ENCODE results near the gene ATP8A2.

ATP8A2 gene

DNA sequence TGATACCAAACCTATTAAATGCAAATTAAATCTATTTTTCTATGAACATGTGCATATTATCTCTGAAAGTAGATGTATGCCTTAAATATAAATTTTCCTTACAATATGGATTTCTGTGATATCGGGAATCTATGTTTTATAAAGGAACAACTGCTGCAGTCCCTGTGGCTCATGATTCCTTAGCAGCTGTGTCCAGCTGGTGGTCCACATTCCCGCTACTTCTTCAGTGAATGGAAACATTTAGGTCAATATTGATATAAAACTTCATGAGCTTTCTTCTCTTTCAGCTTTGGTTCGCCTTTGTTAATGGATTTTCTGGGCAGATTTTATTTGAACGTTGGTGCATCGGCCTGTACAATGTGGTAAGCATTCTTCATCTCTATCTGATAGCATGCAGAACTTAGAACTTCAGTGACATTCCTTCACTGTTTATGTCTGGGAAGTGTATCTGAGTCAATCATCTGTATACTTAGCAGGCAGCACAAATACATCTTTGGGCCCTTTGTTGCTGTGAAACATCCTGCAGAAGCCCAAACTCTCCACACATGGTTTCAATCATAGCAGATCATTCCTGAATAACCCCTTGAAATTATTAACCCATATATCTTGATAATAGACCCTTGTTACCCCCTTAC is 456.2 kb downstream of the ATP8A2 start:
- no peak for DNase-seq

DNA sequence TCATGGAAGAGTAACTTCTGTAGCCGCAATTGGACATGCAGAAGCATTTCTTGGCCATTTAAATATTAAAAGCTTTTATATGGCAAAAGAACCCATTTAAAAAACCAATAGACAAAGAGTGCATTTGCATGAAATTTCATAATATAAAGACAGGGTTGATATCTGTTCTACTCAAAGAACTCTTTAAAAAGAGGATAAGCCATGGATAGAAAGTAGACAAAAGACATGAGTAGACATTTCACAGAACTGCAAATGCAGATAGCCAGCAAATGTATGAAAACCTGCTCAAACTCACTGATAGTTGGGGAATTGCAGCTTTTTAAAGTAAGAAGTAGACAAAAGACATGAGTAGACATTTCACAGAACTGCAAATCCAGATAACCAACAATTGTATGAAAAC is 462.0 kb downstream of the ATP8A2 start:
- no peak for DNase-seq

DNA sequence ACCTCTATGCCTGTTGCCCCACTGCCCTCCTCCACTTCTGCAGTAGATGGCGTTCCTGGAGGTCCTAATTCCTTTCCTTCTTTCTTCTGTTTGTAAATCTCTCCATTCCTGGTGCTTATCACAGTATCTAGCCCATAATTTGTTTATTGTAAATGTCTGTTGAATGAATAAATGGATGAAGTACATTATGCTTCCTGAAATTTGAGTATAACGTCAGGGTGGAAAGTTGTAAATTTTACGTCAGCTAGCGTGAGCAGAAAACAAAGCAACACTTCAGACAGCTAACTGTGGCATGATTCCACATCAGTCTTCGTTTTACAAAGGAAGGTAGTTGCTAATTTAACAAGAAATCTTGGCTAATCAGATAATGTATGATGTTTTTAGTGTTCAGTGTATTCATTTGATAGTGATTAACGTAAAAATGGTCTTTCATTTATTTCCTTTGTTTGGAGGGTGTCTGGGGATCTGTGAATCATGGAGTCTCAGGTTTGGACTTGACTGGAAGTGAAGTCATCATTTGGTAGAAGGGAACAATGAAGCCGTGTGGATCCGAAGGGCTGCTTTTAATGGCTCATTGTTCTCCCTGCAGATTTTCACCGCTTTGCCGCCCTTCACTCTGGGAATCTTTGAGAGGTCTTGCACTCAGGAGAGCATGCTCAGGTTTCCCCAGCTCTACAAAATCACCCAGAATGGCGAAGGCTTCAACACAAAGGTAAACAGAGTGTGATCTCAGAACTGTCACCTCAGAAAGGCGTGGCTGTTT is 465.0 kb downstream of the ATP8A2 start:
- no peak for DNase-seq

DNA sequence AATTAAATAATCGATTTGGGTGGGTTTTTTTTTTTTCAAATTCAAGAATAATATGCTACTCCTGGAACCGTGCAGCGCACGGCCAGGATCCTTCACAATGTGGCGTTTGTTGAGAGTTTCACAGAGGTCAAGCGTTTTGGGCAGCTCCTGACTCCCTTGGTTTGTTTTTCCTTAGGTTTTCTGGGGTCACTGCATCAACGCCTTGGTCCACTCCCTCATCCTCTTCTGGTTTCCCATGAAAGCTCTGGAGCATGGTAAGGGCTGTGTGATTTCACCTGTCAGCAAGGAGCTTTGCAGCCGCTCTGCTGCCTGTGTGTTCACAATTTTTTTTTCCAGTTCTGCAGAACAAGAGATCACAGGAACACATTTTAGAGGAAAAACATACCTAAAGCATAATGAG is 467.6 kb downstream of the ATP8A2 start:
- no peak for DNase-seq

DNA sequence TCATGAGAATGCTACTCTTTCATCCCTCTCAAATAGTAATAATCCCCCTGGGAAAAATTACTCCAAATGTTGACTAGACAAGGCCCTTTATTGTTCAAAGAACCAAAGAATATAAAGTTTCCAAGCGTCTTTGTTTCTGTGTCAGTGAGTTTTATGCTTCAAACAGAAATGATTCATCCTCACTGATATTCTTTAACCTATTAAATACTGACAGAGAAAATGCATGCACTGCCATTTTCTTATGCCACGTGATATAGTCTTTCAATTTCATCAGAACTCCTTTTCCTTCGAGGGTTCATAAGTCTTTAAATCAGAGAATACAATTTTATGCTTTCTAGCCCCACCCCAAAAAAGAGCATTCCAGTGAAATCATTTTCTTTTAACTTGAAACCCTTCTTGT is 468.5 kb downstream of the ATP8A2 start:
- no peak for DNase-seq

DNA sequence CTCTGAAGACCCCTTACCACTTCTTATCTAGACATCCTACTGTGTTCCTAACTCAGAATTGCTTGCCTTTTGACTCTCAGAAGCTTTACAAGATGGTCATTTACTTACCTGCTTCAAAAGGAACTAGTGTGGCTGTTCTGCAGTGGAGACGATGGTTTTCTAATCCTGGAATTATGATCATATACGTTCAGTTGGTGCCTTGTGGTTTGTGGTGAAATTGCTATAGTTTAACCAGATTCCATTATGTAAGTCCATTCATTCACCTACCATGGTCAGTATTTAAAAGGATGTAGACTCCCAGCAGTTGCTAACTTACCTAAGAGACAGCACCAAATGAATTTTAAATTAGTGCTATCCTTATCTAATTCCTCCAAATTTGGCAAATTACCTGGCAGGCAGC is 469.2 kb downstream of the ATP8A2 start:
- no peak for DNase-seq

DNA sequence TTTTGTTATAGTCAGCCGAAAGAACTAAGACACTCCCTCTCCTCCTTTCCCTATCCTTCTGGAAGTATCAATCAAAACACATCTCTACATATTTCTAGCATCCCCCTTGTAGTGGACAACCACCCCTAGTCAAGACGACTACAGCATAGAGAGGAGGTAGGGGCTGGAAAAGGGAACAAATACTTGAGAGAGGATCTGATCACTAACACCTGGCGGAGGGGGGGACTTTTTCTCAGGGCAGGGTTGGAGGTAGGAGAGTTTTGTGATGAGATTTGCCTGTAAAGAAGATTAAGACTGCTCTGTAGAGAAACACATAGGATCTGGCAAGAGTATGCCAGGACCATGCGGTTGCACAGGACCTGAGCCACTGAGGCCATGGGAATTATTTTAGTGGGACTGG is 471.9 kb downstream of the ATP8A2 start:
- no peak for DNase-seq

DNA sequence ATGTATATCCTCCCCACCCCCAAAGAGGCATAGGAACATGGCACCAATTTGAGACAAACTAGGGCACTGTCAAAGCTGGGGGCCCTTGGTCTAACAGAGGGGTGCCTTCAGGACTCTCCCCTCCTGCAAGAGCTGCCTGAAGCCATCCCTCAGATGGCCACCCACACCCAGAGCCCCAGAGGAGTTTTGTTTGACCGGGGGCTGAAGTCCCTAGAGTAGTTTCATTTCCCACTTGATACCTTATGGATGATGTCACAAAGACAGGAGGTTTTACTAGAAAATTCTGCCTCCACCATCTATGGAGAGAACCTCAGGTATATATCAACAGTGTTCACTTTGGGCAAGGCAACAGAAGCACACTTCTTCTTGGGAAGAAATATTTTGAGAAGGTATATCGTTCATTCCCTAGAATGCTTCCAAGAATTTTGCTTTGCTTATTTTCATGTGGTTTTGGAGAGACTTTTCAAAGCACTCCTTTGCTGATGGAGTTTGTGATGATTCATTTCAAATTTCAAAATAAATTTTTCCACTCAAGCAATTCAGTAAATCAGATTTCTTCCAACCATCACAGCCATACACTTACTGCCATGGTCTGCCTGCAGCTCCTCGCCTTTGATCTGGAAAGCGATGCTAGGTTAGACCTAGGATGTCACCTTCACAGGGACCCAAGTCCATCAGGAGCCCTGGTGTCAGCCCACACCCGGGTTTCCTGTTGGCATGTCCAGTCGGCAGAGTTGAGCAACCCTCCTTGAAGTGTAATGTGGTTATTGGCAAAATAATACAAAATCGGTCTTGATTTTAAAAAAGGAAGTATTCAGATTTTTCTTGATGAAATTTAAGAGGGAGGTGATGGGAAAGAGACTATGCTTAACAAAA is 473.0 kb downstream of the ATP8A2 start:
- DNase-seq: no peak

DNA sequence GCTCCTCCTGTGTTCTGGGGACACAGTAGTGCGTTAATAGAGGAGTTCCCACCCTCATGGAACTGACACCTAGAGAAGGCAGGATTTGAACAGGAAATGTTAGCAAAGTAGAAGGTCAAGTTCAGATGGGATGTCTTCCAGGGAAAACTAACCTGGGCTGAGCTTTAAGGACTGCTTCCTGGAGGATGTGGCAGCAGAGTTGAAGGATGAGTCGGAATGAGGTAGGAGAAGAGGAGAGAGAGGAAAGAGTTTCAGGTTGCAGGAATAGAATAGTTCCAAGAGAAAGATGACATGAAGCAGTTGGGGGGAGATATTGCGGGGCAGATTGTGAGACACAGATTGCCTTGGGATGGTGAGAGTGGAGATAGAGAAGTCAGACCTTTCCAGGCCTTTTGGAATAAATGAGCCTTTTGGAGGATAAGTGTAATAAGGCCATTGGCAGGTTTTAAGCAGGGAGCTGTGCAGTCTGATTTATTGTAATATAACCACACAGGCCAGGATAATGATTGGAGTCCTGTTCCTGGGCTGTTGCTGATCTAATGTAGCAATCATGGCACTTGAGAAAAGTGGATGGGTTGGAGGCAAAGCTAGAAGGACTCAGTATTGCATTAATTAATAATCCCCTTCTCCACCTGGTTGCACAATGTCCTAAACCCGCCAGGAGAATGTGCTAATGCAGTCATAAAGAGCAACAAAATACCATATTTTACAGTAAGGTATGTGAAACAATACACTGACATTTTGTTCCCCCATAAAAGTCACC is 474.6 kb downstream of the ATP8A2 start:
- DNase-seq: no peak

DNA sequence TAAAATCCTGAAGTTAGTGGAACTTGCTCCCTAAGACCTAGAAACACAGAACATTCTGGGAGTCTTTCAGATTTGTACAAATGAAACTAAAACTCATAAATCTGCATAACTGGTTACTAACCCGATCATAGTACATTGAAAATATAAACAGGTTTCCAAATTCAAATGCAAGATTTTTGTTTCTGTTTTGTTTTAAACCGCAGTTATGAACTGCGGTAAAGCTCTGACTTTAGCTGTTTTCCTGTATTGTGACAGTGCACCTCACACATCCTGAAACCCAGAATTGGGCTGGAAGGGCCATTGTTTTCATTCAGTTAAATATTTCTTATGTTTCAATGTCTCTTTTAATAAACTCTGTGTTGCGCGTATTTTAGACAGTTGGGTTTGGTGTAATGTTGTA is 475.4 kb downstream of the ATP8A2 start:
- no peak for DNase-seq

DNA sequence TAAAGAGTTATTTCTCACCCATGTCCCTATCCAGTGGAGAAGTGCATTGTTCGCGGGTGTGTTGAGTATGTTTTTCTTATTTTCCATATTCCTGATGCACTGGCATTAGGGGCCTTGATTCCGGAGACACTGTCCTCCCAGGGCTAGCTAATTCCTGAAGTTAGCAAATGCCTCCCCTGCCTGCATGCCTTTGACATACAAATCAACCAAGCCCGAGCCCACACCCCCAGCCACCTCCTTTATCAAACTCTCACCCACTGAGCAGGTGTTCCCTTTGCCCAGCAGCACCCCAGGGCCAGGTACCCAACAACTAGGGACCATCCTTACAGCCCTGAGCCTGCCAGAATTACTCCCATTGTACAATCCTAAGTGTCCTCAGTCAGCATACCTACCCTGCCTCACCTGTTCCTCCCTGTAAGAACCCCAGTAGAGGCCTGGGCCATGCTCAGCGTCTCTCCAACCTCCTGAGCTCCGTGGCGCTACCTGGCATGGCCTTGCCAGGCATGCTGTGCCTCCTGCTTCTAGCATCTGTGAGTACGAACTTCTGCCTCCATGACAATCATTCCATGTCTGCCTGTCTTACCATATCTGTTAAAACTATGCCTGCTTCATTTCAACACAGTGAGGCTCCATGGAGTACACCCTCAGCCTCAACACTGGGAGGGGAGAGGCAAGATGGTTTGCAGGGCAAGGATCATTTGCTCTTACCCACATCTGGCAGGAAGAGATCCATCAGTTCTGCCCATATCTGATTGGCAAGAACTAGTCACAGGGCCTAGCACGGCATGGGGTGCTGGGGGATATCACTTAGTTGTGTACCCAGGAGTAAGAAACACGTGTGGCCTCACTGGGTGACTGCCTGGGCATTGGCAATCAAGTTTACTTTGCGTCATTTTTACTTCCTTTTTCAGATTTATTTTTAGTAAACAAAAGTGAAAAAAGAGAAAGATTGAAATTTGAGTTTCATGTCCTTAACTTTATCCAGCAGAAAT is 476.2 kb downstream of the ATP8A2 start:
- DNase-seq: no peak

DNA sequence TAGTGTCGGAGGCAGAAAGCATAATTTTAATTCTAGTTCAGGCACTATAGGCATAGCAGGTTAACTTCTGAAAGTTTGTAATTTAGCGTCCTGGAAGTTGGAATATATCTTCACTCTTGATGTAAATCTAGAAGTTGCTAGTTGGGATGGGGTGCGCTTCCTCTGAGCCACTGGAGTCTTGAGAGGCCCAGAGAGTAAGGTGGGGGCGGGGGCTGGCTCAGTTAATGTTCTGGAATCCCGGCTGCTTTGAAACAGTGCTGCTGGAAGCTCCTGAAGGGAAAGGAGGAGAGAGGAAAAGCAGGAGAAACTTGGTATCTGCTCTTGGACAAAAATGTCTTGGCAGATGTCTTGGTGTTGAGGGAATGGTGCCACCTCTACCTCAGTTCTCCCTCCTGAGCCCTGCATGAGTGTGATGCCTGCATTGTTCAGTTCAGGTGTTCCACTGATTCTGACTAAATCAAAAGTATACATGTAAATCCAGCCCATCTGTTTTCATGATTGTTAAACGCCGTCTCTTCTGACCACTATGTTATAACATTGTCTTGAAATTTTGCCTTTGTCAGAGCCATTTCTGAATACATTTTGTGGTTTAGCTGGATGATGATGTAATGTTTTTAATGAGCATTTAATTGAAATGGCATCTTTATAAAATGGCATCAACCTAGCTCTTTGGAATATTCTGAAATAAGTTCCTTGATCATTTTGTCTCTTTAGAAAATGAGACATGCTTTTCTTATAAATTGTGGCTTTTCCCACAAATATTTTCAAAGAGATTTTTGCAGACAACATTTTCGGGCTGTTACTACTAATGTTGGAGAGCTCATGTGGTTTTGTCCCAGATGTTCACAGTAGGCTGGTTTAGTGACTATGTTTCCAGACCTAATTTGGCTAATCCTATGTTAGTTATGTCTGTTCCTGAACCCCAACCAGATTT is 477.3 kb downstream of the ATP8A2 start:
- no peak for DNase-seq

DNA sequence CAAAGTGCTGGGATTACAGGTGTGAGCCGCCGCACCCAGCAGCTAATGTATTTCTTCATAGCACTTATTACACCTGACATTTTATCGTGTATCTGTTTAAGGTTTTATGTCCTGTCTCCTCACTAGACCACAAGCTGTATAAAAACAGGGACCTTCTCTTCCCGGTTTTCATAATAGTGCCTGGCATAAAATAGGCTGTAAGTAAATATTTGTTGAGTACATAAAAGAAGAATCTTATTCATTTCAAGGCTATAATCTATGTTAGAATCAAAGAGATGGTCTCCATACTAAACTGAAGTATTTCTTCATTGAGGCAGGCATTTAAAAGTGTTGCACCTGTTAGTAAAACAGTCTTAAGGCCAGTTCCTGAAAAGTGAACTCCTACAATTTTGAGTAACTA is 486.1 kb downstream of the ATP8A2 start:
- DNase-seq: no peak

DNA sequence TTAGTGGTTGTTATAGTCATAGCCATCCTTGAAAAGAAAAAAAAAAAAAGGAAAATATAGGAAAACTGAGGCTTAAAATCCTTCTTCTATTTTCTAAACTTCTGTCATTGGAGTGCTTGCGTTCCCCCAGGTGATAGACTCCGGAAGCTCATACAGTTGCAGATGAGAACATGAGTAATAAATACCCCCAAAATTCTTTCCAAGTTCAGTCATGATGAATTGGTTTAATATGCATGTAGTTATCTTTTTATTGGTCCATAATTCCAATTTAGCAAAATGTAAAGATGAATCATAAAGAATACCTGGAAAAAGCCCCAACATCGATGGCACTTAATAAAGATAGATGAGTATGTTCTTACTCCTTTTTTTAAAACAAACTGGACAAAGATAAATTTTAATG is 487.8 kb downstream of the ATP8A2 start:
- DNase-seq: no peak

DNA sequence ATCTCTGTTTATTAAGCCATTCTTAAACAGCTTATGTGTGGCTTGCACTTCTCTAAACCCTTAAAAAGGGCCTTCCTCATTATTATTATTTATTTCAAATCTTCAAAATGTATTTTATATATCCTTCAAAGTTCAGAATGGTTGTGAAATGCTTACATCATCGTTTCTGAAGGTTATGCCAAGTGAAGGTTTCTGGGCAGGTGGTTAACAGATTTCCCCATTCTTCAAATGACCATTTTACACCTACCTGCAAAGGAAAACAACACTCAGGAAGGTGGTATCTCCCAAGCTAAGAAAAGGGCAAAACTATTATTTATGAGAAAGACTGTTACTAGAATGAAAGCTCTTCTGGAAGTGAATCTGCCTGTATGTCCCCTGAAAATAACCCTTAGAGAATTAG is 488.5 kb downstream of the ATP8A2 start:
- DNase-seq: no peak

DNA sequence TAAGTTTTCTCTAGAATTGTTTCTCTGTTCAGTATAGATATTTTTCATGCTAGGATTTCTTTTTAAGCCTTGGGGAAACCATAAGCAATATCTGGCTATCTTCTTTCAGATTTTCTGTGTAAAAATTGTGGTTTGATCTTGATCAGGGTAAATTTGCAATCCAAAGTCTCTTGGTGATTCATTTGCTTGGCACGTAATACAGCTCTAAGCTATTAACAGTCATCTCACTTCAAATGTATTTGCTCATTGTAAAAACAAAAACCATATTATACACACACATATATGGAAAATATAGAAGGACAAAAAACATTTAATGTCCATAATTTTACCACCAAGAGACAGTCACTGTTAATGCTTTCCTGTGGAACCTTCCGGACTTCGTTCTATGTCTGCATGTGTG is 489.1 kb downstream of the ATP8A2 start:
- DNase-seq: no peak

DNA sequence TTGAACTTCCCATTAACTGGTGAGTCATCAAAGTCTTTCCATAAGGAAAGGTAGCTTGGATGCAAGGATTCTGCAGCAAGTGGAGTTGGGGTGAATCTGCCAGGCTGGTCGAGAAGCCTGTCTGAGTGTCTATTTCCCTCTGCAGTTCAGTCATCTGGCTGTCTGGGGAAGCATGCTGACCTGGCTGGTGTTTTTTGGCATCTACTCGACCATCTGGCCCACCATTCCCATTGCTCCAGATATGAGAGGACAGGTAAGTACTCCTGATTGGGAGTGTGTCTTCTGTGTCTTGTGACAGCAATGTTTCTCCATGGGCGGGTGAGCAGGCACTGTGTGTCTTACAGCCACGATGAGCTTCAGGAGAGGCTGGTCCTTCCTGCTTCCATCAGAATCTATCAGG is 490.4 kb downstream of the ATP8A2 start:
- no peak for DNase-seq

DNA sequence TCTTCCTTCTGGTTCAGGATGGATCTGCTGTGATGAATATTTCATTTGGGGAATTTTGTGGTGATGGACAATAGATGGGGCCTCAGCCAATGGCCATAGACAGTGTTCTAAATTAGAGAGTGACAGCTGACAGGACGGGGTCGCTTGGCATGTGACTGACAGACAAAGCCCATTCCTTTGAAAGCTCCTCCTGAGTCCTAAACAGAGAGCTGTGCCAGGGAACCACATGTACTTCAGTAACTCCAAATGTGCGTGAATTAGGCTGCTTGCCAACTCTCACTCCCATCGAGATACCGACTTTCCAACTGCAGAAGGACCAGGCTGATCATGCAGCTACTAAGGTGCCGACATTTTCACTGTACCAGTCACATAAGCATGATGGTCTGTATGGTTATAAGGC is 492.3 kb downstream of the ATP8A2 start:
- no peak for DNase-seq

DNA sequence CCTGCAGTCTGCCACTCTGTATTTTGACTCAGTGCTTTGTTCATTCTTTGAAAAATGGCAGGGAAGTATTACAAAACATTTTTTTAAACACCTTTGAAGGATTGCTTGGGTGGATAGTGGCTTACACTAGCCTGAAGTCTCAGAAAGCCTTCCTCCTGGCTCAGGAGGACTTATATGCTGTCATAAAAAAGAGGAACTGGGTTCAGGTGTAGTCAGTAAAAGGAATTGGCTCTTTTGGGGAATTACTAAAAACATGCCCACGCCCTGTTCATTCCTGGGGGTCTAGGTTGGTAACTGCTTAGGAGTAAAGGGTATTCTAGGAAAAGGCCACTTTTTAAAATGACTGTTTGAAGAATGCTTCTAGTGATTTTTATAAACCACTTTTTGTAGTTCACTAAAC is 493.2 kb downstream of the ATP8A2 start:
- no peak for DNase-seq

DNA sequence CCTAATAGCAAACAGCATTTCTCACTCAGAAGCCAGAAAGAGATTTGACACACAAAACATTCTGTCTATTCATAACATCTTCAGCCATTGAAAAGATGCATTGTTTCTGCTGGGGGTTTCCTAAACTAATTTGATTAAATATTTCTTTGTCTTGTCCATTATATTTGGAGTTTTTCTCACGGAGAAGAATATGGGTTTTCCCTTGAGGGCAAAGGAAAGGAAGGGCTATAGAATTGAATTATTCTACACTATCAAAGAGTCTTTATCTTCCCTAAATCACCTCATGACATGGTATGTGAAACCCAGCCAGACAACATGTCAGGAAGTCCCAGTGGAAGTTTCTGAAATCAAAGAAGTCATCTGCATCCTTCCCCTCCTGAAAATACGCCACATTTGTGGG is 493.6 kb downstream of the ATP8A2 start:
- DNase-seq: no peak

DNA sequence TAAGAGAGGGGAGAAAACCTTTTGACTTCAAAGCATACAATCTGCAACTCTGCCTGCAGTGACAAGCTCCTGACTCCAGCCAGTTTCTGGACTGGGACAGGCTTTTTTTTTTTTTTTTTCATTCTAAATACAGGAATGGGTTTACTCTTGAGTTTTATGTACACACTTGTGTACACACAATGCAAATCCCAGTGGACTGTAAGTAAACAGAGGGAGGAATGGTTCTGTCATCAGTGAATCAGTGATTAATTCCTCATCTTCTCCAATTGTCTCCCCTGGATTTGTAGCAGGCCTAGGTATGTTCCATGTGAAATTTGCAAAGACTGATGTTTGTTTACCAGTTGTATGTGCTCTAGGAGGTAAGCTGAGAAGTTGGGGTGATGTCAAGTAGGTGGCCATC is 495.3 kb downstream of the ATP8A2 start:
- DNase-seq: no peak

Data from stimulated activated CD4-positive, alpha-beta T cell treated with anti-CD3 and anti-CD28 coated beads, Interleukin-15, amount 100 ng/mL, for 24 hours (primary cell).